Thoracic aorta (tissue), 2 donors: ENCODE measurements around the gene CHERP. TPM values are rescaled to one million over a fixed set of nuclear protein-coding genes. Genes with fewer than 3 reads are reported as not detected.
"Not testable (repeated sequence)": the region's sequence is repeated elsewhere in the genome, so short reads cannot be mapped to it uniquely, and the experiment has no call there.

Experiments
- ATAC-seq: fragments of 150-250 bp; one replicate; pipeline ENCODE4 v1.8.0; 2017; ENCODE audit warnings: low read depth; ENCODE audit not compliant: insufficient number of reproducible peaks, low FRiP score
- DNase-seq: peaks from one replicate; pipeline ENCODE4 v3.0.0-alpha.2; 2020; ENCODE audit warnings: low spot score
- H3K27ac ChIP-seq, 2 donors: fragments of 200-600 bp; sonication (generic); 1 replicate in 1 of 2; 2 replicates in 1 of 2; pipeline ENCODE4 v1.5.1; 2016; ENCODE audit warnings: mild to moderate bottlenecking in 2 of 2, moderate library complexity in 2 of 2
- H3K27me3 ChIP-seq: fragments of 200-600 bp; sonication (generic); replicated peaks from 2 replicates; pipeline ENCODE4 v1.6.0; 2016; ENCODE audit warnings: mild to moderate bottlenecking; ENCODE audit not compliant: insufficient read depth
- H3K36me3 ChIP-seq: fragments of 200-600 bp; sonication (generic); one replicate; pipeline ENCODE4 v1.5.1; 2016
- H3K4me1 ChIP-seq, 2 donors: fragments of 200-600 bp; sonication (generic); 1 replicate in 1 of 2; 2 replicates in 1 of 2; pipeline versions ENCODE4 v1.5.1 to v1.6.0; 2016; ENCODE audit warnings: low read depth in 2 of 2, mild to moderate bottlenecking in 1 of 2; ENCODE audit not compliant: control insufficient read depth in 1 of 2
- H3K4me3 ChIP-seq: fragments of 200-600 bp; sonication (generic); 2 replicates; pipeline ENCODE4 v1.5.1; 2016; ENCODE audit warnings: mild to moderate bottlenecking
- H3K9me3 ChIP-seq: fragments of 200-600 bp; sonication (generic); 2 replicates; pipeline ENCODE4 v1.5.1; 2016
- CTCF ChIP-seq: fragments of 200-600 bp; sonication (generic); IDR thresholded peaks from one replicate; pipeline ENCODE4 v1.5.1; 2019; ENCODE audit warnings: antibody characterized with exemption
- total RNA-seq, 2 donors: library from RNA; depleted of rRNA; stranded (reverse); fragments of >200 nt; gene quantifications; one replicate each; pipeline versions ENCODE4 v1.1.0 to v1.2.3, GENCODE V29; 2016

Gene CHERP
- total RNA-seq, 2 donors from 2014 or later, result 9.3 to 18.4 TPM

GRCh38 chr19:16476401-16476800, 65.8 kb downstream of the CHERP start:
- H3K9me3 ChIP-seq, result no peaks in the 10 kb centered on the region
- H3K27ac ChIP-seq, result no peak overlapping the region
- no peaks in the 10 kb centered on the region for H3K27me3 ChIP-seq
- H3K36me3 ChIP-seq, result no peaks in the 10 kb centered on the region
- ATAC-seq, result no peak
- H3K4me1 ChIP-seq, result peaks cover 0 to 5% of the 10 kb centered on the region in 2 donors
- no peak for DNase-seq
- TF ChIP-seq CTCF, result no peak
- H3K4me3 ChIP-seq, result no peak overlapping the region

GRCh38 chr19:16473875-16474392, 68.3 kb downstream of the CHERP start:
- TF ChIP-seq CTCF, result no peak
- DNase-seq (no peak), ATAC-seq (no peak)
- Histone ChIP-seq H3K4me1 (peaks cover 12 to 22% of the 10 kb centered on the region in 2 donors), H3K36me3 (no peaks in the 10 kb centered on the region), H3K27ac (no peak overlapping the region), H3K27me3 (no peaks in the 10 kb centered on the region), H3K4me3 (no peak overlapping the region), H3K9me3 (no peaks in the 10 kb centered on the region)

- ATAC-seq, result no peak
- Histone ChIP-seq H3K4me1 (peaks cover 12 to 22% of the 10 kb centered on the region in 2 donors), H3K9me3 (no peaks in the 10 kb centered on the region), H3K4me3 (no peak overlapping the region), H3K27ac (no peak overlapping the region), H3K27me3 (no peaks in the 10 kb centered on the region), H3K36me3 (no peaks in the 10 kb centered on the region)
- no peak for DNase-seq
- TF ChIP-seq CTCF, result no peak
Observed at GRCh38 chr19:16472992-16473391, 69.2 kb downstream of the CHERP start.

DNA sequence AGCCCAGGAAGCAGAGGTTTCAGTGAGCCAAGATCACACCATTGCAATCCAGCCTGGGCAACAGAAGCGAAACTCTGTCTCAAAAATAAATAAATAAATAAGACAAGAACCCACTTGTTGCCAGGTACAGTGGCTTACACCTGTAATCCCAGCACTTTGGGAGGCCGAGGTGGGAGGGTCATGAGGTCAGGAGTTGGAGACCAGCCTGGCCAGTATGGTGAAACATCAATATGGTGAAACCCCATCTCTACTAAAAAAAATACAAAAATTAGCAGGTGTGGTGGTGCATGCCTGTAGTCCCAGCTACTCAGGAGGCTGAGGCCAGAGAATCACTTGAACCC, 69.7 kb downstream of the CHERP start:
- not testable (repeated sequence) for H3K9me3 ChIP-seq, DNase-seq, H3K27me3 ChIP-seq, H3K36me3 ChIP-seq, ATAC-seq
- peak overlapping the region; percentile 89 for H3K4me3 ChIP-seq
- peak overlapping the region; percentile 82 for H3K27ac ChIP-seq
- peaks cover 12 to 22% of the 10 kb centered on the region in 2 donors for H3K4me1 ChIP-seq

- Histone ChIP-seq H3K27me3 (no peaks in the 10 kb centered on the region), H3K9me3 (no peaks in the 10 kb centered on the region), H3K4me3 (peak overlapping the region; percentile 89), H3K27ac (peak overlapping the region in 1 of 2 donors; percentile 55), H3K36me3 (no peaks in the 10 kb centered on the region), H3K4me1 (peaks cover 12 to 22% of the 10 kb centered on the region in 2 donors)
- ATAC-seq (no peak), DNase-seq (no peak)
- TF ChIP-seq CTCF, result no peak
Observed at GRCh38 chr19:16470911-16471811, 71.1 kb downstream of the CHERP start.
